Uterus (tissue), 4 donors: ENCODE results near the gene CADPS2. TPM values are rescaled to one million over a fixed set of nuclear protein-coding genes. Genes with fewer than 3 reads are reported as not detected.

Source experiments
- DNase-seq, 2 donors: peaks; one replicate each; pipeline ENCODE4 v3.0.0-alpha.2; 2019 to 2020
- H3K27ac ChIP-seq, 2 donors: fragments of 200-600 bp; sonication (generic); 1 replicate in 1 of 2; 2 replicates in 1 of 2; pipeline ENCODE4 v1.5.1; 2016 to 2018
- H3K27me3 ChIP-seq, 2 donors: fragments of 200-600 bp; sonication (generic); one replicate each; pipeline ENCODE4 v1.5.1; 2018 to 2019; ENCODE audit warnings: control low read depth in 1 of 2
- H3K36me3 ChIP-seq, 2 donors: fragments of 200-600 bp; sonication (generic); one replicate each; pipeline ENCODE4 v1.5.1; 2019; ENCODE audit warnings: control low read depth in 1 of 2
- H3K4me1 ChIP-seq, 2 donors: fragments of 200-600 bp; sonication (generic); one replicate each; pipeline ENCODE4 v1.5.1; 2018 to 2019; ENCODE audit warnings: control low read depth in 1 of 2
- H3K4me3 ChIP-seq, 2 donors: fragments of 200-600 bp; sonication (generic); 1 replicate in 1 of 2; 2 replicates in 1 of 2; pipeline ENCODE4 v1.5.1; 2018 to 2019; ENCODE audit warnings: mild to moderate bottlenecking in 1 of 2
- H3K9me3 ChIP-seq, 2 donors: fragments of 200-600 bp; sonication (generic); one replicate each; pipeline ENCODE4 v1.5.1; 2019; ENCODE audit warnings: control low read depth in 1 of 2
- CTCF ChIP-seq, 4 experiments: fragments of 200-600 bp in 2 of 4; fragments of 450-650 bp in 2 of 4; sonication (generic) in 2 of 4; IDR thresholded peaks; one replicate each; pipeline ENCODE4 v1.5.1; 2016 to 2019; ENCODE audit warnings: antibody characterized with exemption in 4 of 4, mild to moderate bottlenecking in 2 of 4, moderate library complexity in 1 of 4
- POLR2A ChIP-seq, 2 donors: fragments of 450-650 bp; IDR thresholded peaks; one replicate each; pipeline ENCODE4 v1.6.1; 2016; ENCODE audit warnings: antibody characterized with exemption in 2 of 2, mild to moderate bottlenecking in 1 of 2, moderate library complexity in 1 of 2
- intact Hi-C: fragments of 100-400 bp; cut with DNase I; formaldehyde crosslinking; loops from one replicate; pipeline ENCODE4 v1.15.1; 2023; ENCODE audit warnings: low total_unique reads
- total RNA-seq, 4 donors: library from RNA; depleted of rRNA in 3 of 4; stranded (reverse); fragments of >200 nt in 3 of 4; gene quantifications; one replicate each; pipeline versions ENCODE4 v1.1.0 to v1.2.4, GENCODE V29; 2014 to 2023
- donor health status: DM: yes; HTN: yes; CAD: no.

CADPS2 gene
- total RNA-seq, 4 donors from 2014 or later, result 11.5 to 119 (median 36.8) TPM

GRCh38 chr7:122673951-122674350, 212.3 kb downstream of the CADPS2 start:
- intact Hi-C loops, result no loop called here
- TF ChIP-seq CTCF (IDR thresholded peaks at IDR 0.05), result no peak
- TF ChIP-seq POLR2A (IDR thresholded peaks at IDR 0.05), result no peak
- Histone ChIP-seq H3K27me3 (no peaks in the 10 kb centered on the region), H3K27ac (no peak overlapping the region), H3K36me3 (no peaks in the 10 kb centered on the region), H3K9me3 (no peaks in the 10 kb centered on the region), H3K4me3 (no peak overlapping the region), H3K4me1 (peaks cover 0 to 5% of the 10 kb centered on the region in 2 donors)
- no peak for DNase-seq

- TF ChIP-seq POLR2A (IDR thresholded peaks at IDR 0.05), result no peak
- TF ChIP-seq CTCF (IDR thresholded peaks at IDR 0.05), result no peak
- no peaks in the 10 kb centered on the region for H3K9me3 ChIP-seq
- no peak overlapping the region for H3K27ac ChIP-seq
- H3K4me3 ChIP-seq, result no peak overlapping the region
- intact Hi-C loops, result no loop called here
- DNase-seq, result no peak
- H3K27me3 ChIP-seq, result no peaks in the 10 kb centered on the region
- no peaks in the 10 kb centered on the region for H3K36me3 ChIP-seq
- peaks cover 0 to 5% of the 10 kb centered on the region in 2 donors for H3K4me1 ChIP-seq
Measured at GRCh38 chr7:122672536-122672935, 213.7 kb downstream of the CADPS2 start.

- TF ChIP-seq CTCF (IDR thresholded peaks at IDR 0.05), result no peak
- TF ChIP-seq POLR2A (IDR thresholded peaks at IDR 0.05), result no peak
- H3K27ac ChIP-seq, result no peak overlapping the region
- H3K4me1 ChIP-seq, result no peaks in the 10 kb centered on the region
- no peaks in the 10 kb centered on the region for H3K9me3 ChIP-seq
- no peaks in the 10 kb centered on the region for H3K27me3 ChIP-seq
- intact Hi-C loops, result no loop called here
- no peaks in the 10 kb centered on the region for H3K36me3 ChIP-seq
- no peak overlapping the region for H3K4me3 ChIP-seq
- DNase-seq, result no peak
Measured at GRCh38 chr7:122663733-122664132, 222.5 kb downstream of the CADPS2 start.

GRCh38 chr7:122658856-122659255, 227.4 kb downstream of the CADPS2 start:
- no peak for DNase-seq
- Histone ChIP-seq H3K4me3 (no peak overlapping the region), H3K36me3 (no peaks in the 10 kb centered on the region), H3K27ac (no peak overlapping the region), H3K9me3 (no peaks in the 10 kb centered on the region), H3K4me1 (no peaks in the 10 kb centered on the region), H3K27me3 (no peaks in the 10 kb centered on the region)
- intact Hi-C loops, result no loop called here
- TF ChIP-seq POLR2A (IDR thresholded peaks at IDR 0.05) (no peak), CTCF (IDR thresholded peaks at IDR 0.05) (no peak)

- Histone ChIP-seq H3K36me3 (no peaks in the 10 kb centered on the region), H3K27ac (no peak overlapping the region), H3K27me3 (no peaks in the 10 kb centered on the region), H3K4me1 (no peaks in the 10 kb centered on the region), H3K4me3 (no peak overlapping the region), H3K9me3 (no peaks in the 10 kb centered on the region)
- intact Hi-C loops, result no loop called here
- no peak for DNase-seq
- TF ChIP-seq CTCF (IDR thresholded peaks at IDR 0.05), result no peak
- TF ChIP-seq POLR2A (IDR thresholded peaks at IDR 0.05), result no peak
Measured at GRCh38 chr7:122653685-122654084, 232.6 kb downstream of the CADPS2 start.
